Suppressor macrophage treated with lipopolysaccharide for 1 hour (primary cell): ENCODE measurements around the gene UBE2M.

ENCODE experiments used
- DNase-seq, 3 donors: peaks; one replicate each; pipeline ENCODE4 v3.0.0-alpha.2; 2020 to 2022

Gene UBE2M

DNA sequence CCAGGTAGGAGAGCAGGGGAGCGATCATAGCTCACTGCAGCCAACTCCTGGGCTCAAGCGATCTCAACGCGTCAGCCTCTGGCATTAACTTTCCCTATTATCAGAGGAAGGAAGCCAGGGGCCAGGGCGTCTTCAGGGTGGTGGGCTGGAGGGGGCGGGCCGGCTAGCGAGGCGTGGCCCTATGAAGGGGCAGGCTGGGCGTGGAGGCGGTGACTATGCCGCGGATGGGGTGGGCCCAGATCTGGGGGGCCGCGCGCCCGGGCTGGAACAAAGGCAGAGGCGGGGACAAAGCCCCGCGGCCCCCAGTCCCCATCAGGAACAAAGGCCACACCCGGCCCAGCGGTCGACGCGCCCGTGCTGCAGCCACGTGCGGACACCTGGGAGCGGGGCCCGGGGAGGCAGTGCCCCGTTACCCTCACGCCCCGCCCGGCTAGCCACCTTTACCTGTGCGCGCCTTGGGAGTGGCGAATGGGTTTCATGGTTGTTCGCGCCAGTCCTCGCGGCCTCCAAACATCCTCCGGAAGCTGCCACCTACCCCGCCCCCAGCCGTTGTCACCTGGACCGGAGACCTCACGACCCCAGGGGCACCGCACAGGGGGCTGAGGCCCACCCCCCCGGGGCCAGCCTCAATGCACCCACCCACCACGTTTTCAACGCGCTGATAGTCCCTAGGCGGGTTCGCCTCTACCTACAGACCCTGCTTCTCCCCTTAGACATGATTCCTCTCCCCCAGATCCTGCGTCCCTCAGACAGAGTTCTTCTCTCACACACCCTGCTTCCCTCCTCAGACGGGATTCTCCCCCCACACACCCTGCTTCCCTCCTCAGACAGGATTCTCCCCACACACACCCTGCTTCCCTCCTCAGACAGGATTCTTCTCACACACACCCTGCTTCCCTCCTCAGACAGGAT, 19.9 kb downstream of the UBE2M start:
- peak in 1 of 3 donors; percentile 32 for DNase-seq

DNA sequence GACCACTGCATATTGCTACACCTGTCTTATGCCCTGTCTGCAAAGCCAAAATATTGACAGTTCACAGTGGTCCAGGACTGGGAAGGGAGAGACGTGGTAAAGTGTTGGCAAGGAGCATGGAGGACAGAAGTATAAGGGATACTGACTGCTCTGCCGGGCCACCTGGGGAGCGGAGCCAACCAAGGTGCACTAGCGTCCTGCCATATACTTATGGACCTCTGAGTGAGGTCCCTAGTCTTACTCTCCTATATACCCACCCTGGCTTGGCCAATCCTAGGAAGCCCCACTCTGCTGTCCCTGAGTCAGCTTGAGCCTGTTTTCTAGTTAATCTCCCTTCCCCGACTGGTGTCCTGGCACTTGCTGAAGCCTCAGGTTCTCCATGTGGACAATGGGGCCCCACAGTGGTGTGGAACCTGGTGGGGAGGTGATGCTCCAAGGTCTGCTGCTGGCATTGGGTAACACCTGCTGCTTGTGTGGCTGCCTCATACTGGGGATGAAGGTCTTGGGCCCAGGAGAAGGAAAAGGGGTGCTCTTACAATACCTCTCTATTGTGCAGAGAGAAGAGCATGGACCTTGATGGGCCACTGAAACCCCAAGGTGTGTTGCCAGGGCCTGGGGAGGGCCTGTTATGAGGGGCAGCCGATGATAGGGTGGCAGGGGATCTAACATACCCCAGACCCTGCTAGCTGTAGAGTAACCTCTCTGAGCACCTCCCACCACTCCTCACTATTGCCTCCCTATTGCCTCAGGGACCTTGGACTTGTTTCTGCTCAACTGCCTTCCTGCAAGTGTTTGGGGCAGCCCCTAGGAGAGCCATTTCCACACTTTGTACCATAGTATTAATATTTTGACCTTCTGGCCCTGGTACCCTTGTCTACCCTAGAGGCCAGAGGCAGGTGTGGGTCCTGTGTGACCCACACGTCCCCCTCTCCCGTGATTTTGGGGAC, 21.3 kb downstream of the UBE2M start:
- no peak for DNase-seq

DNA sequence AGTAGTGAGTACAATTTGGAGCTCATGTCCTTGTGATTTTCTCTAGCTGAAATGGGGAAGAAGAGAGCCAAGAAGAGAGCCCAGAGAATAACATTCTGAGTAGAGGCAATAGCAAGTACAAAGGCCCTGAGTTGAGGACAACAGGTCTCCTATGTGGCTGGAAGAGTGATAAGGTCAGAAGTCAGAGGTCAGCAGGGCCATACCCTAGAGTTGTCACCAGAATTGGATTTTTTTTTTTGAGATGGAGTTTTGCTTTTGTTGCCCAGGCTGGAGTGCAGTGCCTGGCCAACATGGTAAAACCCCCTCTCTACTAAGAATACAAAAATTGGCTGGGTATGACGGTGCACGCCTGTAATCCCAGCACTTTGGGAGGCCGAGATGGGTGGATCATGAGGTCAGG, 22.6 kb downstream of the UBE2M start:
- DNase-seq = no peak

DNA sequence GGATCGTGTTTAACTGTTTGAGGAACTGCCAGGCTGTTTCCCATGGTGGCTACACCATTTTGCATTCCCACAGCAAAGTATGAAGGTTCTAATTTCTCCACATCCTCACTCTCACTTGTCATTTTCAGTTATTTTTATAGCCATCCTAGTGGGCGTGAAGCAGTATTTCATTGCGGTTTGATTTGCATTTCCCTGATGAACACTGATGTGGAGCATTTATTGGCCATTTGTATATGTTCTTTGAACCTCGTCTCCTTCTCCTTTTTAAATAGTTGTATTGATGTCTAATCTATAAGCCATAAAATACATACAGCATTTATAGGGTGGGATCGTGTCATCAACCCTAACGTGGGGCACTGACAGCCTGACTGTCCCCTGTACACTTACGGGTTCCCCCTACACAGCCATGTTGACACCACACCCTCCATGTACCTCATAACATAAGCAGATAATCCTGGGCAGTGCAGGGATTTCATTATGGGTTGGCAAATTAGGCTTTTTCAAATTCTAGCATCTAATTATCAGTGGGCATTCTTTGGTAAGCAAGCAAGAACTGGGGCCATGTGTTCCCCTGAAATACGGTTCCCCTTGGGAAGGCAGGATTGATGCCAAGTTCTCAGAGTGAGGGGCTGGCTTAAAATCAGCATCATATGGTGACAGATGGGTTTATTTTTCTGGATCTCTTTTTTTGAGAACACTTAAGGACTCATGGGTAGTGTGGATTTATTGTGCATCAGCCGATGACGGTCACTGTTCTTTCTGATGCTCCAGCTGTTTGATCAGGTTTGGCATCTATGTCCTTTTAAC, 27.2 kb downstream of the UBE2M start:
- no peak for DNase-seq

DNA sequence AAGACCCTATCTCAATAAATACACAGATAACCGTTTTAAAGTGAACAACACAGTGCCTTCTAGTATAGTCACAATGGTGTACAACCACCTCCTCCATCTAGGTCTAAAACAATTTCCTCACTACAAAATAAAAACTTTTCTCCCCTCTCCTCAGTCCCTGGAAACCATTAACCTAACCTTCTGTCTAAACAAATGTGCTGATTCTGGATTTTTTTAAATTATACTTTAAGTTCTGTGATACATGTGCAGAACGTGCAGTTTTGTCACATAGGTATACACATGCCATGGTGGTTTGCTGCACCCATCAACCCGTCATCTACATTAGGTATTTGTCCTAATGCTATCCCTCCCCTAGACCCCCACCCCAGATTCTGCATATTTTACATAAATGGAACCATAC, 29.0 kb downstream of the UBE2M start:
- DNase-seq = no peak

DNA sequence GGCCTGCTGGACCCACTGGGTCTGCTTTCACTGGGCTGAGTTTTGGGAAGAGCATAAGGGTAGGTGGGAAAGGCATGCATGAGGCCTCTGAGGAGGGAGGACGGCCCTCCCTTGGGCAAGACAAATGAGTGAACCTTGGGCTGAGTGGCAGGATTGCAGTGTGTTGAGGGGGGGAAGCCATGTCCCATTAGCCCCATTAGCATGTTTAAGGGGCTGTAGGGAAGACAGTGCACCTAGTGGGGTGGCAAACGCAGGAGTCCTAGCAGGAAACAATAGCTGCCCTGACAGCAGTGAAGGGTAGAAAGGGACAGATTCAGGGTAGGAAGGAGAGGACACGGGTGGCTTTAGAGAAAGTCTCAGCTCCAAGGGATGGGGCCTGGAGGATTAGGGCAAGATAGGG, 35.7 kb downstream of the UBE2M start:
- no peak for DNase-seq

DNA sequence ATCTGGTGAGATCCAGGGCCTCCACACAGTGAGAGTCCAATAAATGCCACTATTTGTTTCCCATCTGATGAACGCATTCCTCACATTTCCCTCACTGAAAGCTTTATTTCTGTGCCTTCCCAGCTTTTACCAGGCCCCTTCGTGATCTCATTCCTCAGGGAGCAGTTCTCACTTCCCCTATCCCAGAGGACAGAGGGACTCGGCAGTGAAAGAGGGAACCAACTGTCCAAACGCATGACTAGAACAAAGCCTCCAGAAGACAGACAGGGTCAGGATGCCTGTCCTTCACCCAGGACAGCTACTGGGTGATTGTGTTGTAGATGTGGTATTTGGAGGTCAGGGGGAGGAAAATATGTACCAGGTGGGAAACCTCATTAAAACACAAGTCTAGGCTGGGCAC, 36.8 kb downstream of the UBE2M start:
- peak; percentile 45 to 58 (median 49) for DNase-seq

DNA sequence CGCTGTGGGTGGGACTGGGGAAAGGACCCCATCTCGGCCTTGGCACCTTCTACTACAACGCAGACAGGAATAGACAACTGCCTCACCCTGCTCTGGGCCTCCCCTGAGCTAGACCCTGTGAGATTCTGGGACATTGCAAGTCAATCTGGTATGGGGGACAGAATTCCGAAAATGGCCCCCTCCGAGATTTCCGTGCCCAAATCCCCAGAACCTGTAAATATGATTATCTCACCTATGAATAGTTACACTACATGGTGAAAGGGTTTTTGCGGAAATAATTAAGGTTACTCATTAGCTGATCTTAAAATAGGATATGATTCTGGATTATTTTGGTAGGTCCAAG, 38.2 kb downstream of the UBE2M start:
- no peak for DNase-seq

DNA sequence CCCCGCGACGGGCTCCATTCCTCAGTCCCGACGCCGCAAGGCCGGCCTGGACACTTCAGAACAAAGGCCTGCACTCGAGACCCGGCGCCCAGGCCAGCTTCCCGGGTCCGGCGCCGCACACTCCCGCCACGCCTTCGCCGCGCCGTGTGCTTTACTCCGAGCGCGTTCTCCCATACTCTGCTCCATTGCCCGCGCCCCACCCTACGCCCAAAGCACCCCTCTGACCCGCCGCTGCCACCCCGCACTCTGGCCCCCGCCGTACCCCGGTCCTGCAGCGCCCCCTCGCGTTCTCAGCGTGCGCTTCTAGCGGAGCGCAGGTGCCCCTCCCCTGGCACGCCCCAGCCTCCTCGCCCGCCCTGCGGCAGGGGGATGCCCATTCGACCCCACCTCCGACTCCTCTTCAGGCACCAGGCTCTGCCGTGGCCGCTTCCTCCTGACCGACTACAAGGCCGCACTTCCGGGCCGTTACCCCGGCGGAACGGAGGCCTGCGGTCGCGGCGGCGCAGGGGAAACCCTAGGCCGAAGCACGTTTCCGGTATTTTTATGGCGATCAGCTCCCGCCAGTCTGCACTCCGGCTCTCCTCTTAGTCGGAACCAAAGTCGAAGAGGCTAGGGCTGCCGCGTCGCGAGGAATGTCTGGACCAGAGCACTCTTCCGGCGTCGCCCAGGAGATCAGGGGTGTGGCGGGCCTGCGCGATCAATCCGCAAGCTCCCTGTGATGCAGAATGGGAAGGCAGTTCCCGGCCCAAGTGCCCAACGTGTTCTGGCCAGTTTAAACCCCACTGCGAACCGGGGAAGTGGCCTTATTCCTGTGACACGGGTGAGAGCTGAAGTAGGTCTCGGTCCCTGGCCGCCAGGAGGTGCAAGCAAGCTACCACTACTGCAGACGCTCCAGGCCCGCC, 38.8 kb downstream of the UBE2M start, which contains the start of gene ZBTB45:
Gene ZBTB45 (minus strand): TSS at position 456 of the 902 bp plus-strand sequence. CDS start 2,137 bp downstream, outside the sequence.
- DNase-seq = peak; percentile 94 to 96 (median 94)

DNA sequence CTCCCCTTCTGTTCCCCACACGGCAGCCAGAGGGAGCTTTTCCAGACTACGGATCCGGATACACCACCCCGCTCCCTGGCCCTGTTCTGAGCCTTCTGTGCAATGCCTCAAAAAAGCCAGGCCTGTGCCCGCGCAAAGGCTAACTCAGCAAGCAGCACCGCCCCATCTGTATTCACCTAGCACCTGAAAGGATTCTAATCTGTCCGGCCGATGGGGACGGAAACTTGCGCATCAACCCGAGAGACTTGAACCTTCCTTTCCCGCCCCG, 39.4 kb downstream of the UBE2M start:
- peak; percentile 65 to 78 (median 70) for DNase-seq

DNA sequence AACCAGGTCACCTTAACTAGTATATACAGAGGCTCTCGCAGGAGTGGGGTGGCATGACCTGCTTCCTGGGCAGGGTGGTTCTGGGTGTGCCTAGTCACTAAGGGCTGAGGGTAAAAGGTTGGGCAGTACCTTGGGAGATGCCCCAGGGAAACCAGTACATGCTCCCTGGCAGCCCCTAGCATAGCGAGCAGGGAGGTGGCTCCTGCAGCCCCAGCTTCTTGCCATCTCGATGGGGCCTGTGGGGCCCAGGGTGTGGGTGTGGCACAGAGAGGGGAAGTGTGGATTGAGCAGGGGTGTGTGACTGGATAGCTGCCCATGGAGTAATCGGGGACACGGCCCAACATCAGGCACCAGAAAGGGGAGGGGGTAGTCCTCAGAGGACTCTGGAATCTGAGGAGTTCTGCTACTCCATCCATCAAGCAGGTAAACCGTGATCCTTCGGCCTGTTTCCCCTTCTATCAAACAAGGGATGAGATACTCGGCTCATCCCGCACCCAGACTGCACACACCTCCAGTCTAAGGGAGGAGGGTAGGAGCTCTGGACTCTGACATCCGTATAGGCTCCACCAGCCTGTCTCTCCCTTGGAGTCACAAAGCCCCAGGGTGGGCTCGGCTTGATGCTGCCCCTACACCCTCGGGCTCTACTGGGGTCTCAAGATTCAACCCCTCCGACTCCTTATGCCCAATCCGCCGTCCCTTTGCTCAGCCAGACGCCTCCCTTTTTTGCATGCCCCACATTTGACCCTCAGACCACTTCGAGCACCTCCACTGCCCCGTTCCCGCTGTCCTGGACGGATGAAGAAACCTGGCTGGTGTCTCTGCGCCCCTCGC, 39.9 kb downstream of the UBE2M start:
- peak; percentile 53 to 69 (median 55) for DNase-seq

DNA sequence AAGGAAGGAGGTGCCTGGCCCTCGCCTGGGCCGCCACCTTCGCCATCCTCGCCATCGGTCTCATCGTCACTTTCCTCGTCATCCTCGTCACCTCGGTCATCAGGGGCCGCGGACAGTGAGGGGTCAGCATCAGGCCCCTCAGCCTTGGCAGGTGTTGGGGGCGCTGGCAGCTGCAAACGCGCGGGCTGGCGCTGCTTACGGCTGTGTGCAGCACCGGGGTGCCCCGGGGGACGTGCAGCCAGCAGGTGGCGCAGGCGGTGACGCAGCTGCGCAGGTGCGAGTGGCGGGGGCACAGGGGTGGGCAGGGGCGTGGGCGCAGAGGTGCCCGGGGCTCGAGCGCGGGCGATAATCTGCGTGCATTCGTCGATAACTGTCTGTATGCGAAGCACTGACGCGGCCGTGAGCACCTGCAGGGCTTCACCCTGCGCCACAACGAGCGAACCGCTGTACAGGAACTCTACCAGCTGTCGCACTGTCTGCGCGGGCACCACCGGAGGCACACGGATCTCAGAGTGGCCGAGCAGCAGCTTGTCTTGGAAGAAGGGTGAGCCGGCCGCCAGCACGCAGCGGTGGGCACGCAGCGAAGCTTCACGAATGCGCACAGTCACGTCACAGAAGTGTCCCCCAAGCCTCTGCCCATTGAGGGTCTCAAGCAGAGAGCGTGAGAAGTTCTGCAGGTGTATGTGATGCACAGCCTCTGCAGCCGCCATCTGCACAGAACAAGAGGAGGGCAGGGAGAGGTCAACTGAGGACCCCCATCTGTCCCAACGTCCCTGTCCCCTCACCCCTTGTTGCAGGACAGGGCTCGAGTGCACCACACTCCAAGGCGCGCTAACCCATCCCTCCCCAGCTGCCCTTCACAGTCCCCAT, 41.2 kb downstream of the UBE2M start:
- no peak for DNase-seq

DNA sequence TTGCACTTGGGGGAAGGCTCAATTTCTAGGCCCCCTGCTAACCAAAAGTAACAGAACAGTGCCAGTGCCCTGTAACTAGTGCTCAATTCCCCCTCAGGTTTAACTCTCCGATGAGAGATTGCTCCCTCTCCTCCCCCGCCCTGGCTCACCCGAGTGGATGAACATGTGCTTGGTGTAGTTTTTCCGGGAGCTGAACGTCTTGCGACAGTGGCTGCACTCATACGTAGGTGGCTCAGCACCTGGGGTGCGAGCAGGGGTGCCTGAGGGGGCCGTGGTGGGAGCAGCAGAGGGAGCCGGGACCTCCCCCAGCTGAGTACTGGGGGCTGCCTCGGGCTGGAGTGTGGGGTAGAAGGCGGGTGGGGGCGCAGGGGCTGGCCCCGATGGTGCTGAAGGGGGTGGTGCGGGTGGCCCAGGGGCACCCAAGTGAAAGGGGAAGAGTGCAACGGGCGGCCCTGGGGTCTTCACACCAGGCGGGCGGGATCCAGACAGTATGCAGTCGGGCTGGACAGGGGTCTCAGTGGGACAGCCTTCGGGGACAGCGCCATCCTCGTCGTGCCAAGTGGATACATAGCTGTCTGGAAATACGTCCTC, 42.1 kb downstream of the UBE2M start:
- no peak for DNase-seq

DNA sequence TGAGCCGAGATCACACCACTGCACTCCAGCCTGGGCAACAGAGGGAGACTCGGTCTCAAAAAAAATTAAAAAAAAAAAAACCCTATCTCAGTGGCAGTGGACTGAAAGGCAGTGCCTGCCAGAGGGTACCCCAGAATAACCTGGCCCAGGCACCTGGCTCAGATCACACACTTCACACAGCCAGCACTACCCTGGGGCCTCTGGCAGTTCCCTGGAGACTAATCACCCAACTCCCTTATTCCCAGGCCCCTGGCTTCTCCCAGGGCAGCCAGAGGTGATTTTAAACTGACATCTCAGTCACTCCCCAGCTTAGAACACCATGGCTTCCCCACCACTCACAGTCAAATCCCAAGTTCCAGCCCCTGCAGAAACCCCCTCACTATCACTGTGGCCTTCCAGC, 43.2 kb downstream of the UBE2M start:
- no peak for DNase-seq

DNA sequence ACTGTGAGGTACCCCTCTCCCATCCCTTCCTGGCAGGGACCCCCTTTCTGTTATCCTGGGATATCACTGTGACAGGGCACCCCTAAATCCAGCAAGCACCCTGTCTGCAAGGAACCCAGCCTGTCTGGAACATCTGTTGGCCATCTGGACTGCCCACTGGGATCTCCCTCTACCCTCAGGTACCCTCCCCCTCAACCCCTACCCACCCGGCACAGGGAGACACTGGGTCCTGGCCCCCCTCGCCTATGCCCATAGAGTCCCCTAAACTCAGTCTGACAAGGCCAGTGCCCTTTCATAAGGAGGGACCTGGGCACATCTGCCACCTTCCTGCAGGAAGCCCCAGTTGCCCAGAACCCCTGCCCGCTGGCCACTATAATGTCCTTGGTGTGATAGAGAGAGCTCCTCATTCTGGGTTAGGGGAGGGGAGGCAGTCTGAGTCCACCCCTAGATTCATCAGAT, 43.8 kb downstream of the UBE2M start:
- DNase-seq = no peak

DNA sequence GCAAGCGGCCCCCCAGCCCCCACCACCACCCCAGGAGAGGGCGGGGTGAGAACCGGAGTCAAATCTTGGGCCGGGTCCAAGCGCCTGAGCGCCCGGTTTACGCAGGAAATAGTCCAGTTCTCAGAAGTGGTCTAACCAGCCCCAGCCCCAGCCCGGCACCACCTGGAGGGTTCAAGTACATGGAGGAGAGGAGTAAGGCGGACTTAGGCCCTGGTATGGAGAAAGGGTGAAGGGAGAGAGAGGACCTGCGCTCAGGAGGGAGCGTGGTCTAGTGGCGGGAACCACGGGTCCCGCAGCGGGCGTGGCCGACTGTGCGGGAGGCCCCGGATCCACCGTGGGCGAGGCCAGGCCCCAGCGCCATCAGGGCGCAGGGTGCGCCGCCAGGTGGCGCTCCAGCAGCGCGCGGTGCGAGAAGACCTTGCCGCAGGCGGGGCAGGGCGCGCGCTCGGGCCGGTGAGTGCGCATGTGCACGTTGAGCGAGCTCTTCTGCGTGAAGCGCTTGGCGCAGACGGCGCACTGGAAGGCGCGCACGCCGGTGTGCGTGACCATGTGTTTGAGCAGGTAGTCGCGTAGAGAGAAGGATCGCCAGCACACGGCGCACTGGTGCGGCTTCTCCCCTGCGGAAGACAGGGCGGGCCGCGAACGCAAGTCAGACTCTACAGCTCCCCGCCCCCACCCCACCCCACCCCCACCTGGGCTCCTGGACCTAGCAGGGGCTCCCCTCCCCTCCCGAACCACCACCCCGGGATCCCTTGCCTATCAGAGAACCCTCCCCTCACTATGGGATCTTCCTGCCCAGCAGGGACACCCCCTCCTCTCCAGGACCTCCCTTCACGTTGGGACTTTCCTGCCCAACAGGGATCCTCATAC, 44.5 kb downstream of the UBE2M start:
- peak; percentile 95 to 98 (median 97) for DNase-seq

DNA sequence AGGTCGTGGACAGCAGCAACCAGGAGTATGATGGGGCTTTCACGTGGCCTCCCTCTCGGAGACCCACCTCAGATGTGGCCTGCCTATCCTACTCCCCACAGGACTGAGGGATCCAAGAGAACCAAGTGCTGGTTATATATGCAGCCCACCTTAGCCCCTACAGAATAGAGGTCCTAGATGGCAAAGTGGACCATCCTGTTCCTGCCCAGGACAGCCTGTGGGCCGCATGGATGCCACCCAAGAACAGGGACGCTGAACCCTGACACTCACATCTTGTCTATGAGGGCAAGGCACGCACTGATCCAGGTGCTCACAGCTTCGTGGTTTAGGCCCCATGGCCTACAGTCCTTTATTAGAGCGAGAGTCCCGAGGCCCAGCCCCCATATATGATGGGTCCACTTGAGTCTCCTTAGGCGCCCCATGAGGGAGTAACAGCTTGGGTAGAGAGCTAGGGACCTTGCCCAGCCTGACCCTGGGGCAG, 45.2 kb downstream of the UBE2M start:
- no peak for DNase-seq
